Loucy (cell line): ENCODE measurements around the gene SORBS1.

Experiments used
- H2AFZ ChIP-seq: fragments of 200-600 bp; sonication (generic); 2 replicates; pipeline ENCODE4 v1.6.0; 2016; ENCODE audit warnings: antibody characterized with exemption, mild to moderate bottlenecking, low read length, moderate library complexity
- H3F3A ChIP-seq: fragments of 200-600 bp; 2 replicates; pipeline ENCODE4 v1.6.0; 2016; ENCODE audit warnings: antibody characterized with exemption, low read depth, mild to moderate bottlenecking
- H3K27me3 ChIP-seq: fragments of 200-600 bp; sonication (generic); 2 replicates; pipeline ENCODE4 v1.6.1; 2014; ENCODE audit warnings: low read length, mild to moderate bottlenecking; ENCODE audit not compliant: insufficient read depth, poor library complexity, severe bottlenecking
- H3K36me3 ChIP-seq: fragments of 200-600 bp; sonication (generic); 2 replicates; pipeline ENCODE4 v1.6.1; 2016; ENCODE audit warnings: low read length; ENCODE audit not compliant: insufficient read depth
- H3K4me1 ChIP-seq: fragments of 200-600 bp; sonication (generic); 2 replicates; pipeline ENCODE4 v1.5.1; 2014; ENCODE audit warnings: low read length, mild to moderate bottlenecking; ENCODE audit not compliant: insufficient read depth, poor library complexity, severe bottlenecking
- H3K4me2 ChIP-seq: fragments of 200-600 bp; sonication (generic); 2 replicates; pipeline ENCODE4 v1.6.0; 2014; ENCODE audit warnings: antibody characterized with exemption, low read length, low read depth, mild to moderate bottlenecking; ENCODE audit not compliant: poor library complexity, severe bottlenecking
- H3K4me3 ChIP-seq: fragments of 200-600 bp; sonication (generic); 2 replicates; pipeline ENCODE4 v1.5.1; 2014; ENCODE audit warnings: low read length, mild to moderate bottlenecking, mixed read lengths; ENCODE audit not compliant: poor library complexity, severe bottlenecking
- H3K79me2 ChIP-seq: fragments of 200-600 bp; sonication (generic); 2 replicates; pipeline ENCODE4 v1.6.1; 2014; ENCODE audit warnings: low read length; ENCODE audit not compliant: insufficient read depth
- H3K9ac ChIP-seq: fragments of 200-600 bp; sonication (generic); 2 replicates; pipeline ENCODE4 v1.6.0; 2014; ENCODE audit warnings: mild to moderate bottlenecking, low read depth, low read length, moderate library complexity; ENCODE audit not compliant: poor library complexity, severe bottlenecking
- H3K9me2 ChIP-seq: fragments of 200-600 bp; sonication (generic); replicated peaks from 2 replicates; pipeline ENCODE4 v1.6.1; 2016; ENCODE audit warnings: low read depth, low read length, mixed read lengths
- H3K9me3 ChIP-seq: fragments of 200-600 bp; sonication (generic); 2 replicates; pipeline ENCODE4 v1.6.1; 2014; ENCODE audit warnings: mild to moderate bottlenecking, antibody characterized with exemption, low read length, low read depth; ENCODE audit not compliant: insufficient read depth
- H4K20me1 ChIP-seq: fragments of 200-600 bp; sonication (generic); 2 replicates; pipeline ENCODE4 v1.6.0; 2014; ENCODE audit warnings: antibody characterized with exemption, low read length, mild to moderate bottlenecking; ENCODE audit not compliant: insufficient read depth, poor library complexity, severe bottlenecking
- CTCF ChIP-seq: fragments of 200-600 bp; sonication (generic); conservative IDR thresholded peaks from 2 replicates; pipeline ENCODE4 v1.5.1; 2014; ENCODE audit warnings: mild to moderate bottlenecking, antibody characterized with exemption, low read length
- EZH2phosphoT487 ChIP-seq: fragments of 200-600 bp; IDR thresholded peaks from 2 replicates; pipeline ENCODE4 v1.6.1; 2018; ENCODE audit warnings: antibody characterized with exemption, mild to moderate bottlenecking, moderate library complexity, borderline replicate concordance

Gene SORBS1

GRCh38 chr10:95389982-95390381, 171.2 kb downstream of the SORBS1 start:
- Histone ChIP-seq H3K36me3 (no peaks in the 10 kb centered on the region), H3K4me3 (no peak overlapping the region), H4K20me1 (no peaks in the 10 kb centered on the region), H3K4me2 (no peak overlapping the region), H3K27me3 (no peaks in the 10 kb centered on the region), H3K9ac (no peak overlapping the region), H3F3A (no peaks in the 10 kb centered on the region), H3K9me2 (no peaks in the 10 kb centered on the region), H3K79me2 (no peaks in the 10 kb centered on the region), H3K9me3 (no peaks in the 10 kb centered on the region), H3K4me1 (peaks cover 8% of the 10 kb centered on the region), H2AFZ (no peak overlapping the region)
- TF ChIP-seq EZH2phosphoT487 (no peak), CTCF (no peak)

GRCh38 chr10:95389176-95389575, 172.0 kb downstream of the SORBS1 start:
- H3K79me2 ChIP-seq, result no peaks in the 10 kb centered on the region
- H3K9me3 ChIP-seq, result no peaks in the 10 kb centered on the region
- H3K27me3 ChIP-seq, result no peaks in the 10 kb centered on the region
- H3K4me1 ChIP-seq, result peaks cover 8% of the 10 kb centered on the region
- TF ChIP-seq CTCF (no peak), EZH2phosphoT487 (no peak)
- no peaks in the 10 kb centered on the region for H4K20me1 ChIP-seq
- H3K36me3 ChIP-seq, result no peaks in the 10 kb centered on the region
- no peaks in the 10 kb centered on the region for H3F3A ChIP-seq
- H3K4me2 ChIP-seq, result no peak overlapping the region
- H2AFZ ChIP-seq, result no peak overlapping the region
- no peak overlapping the region for H3K4me3 ChIP-seq
- no peak overlapping the region for H3K9ac ChIP-seq
- no peaks in the 10 kb centered on the region for H3K9me2 ChIP-seq

DNA sequence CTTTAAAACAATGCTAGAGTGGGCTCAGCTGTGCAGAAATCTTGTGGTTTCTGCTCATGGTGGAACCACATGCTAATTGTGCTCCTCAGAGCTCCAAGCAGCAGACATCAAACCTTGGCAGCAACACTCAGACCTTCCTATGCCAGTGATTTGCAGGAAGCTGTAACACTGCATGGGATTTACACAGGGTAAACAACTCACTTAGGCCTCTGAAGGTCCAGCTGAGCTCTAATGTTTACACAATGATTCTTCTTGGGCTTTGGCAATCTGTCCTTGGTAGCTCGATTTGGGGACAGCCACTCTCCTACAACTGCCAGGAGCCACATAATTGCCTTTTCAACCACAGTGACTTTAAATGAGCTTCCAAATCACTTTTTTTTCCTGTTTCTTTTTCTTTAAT, 172.6 kb downstream of the SORBS1 start:
- Histone ChIP-seq H3K9me3 (no peaks in the 10 kb centered on the region), H3K4me3 (no peak overlapping the region), H3K9ac (no peak overlapping the region), H2AFZ (no peak overlapping the region), H3K4me1 (peaks cover 2% of the 10 kb centered on the region), H4K20me1 (no peaks in the 10 kb centered on the region), H3K27me3 (no peaks in the 10 kb centered on the region), H3K79me2 (no peaks in the 10 kb centered on the region), H3F3A (no peaks in the 10 kb centered on the region), H3K4me2 (no peak overlapping the region), H3K36me3 (no peaks in the 10 kb centered on the region), H3K9me2 (no peaks in the 10 kb centered on the region)
- TF ChIP-seq EZH2phosphoT487, result no peak
- TF ChIP-seq CTCF, result no peak
